OCI-LY7 (cell line): Measurements from ENCODE around the gene BDKRB1. TPM values are rescaled to one million over a fixed set of nuclear protein-coding genes. Genes with fewer than 3 reads are reported as not detected.

ENCODE experiments used
- BruUV-seq: library from RNA; stranded (reverse); fragments of 400-500 nt; replicated peaks from 2 replicates; lab custom pipeline; 2021; lab: Mats Ljungman, UMichigan
- CTCF ChIA-PET: fragments of 300-600 bp; sonication (Branson Sonifier 250); formaldehyde crosslinking; loops from one replicate; lab custom pipeline; 2022; ENCODE audit warnings: antibody characterized with exemption; ENCODE audit not compliant: unreplicated experiment; lab: Charles Lee
- POLR2A ChIA-PET: fragments of 300-600 bp; sonication (Branson Sonifier 250); formaldehyde crosslinking; loops from one replicate; lab custom pipeline; 2022; ENCODE audit warnings: antibody characterized with exemption; lab: Charles Lee
- DNase-seq: peaks from one replicate; pipeline ENCODE4 v3.0.0-alpha.2; 2015; ENCODE audit warnings: low spot score
- H2AFZ ChIP-seq: fragments of 200-600 bp; sonication (generic), shearing (Covaris generic); 2 replicates; pipeline ENCODE4 v1.6.1; 2014; ENCODE audit warnings: mild to moderate bottlenecking, antibody characterized with exemption, low read length, moderate library complexity
- H3K27ac ChIP-seq: fragments of 200-600 bp; sonication (generic); 2 replicates; pipeline ENCODE4 v1.5.1; 2014; ENCODE audit warnings: mixed run types, low read depth, mild to moderate bottlenecking, moderate library complexity, low read length, inconsistent platforms; ENCODE audit not compliant: poor library complexity, severe bottlenecking
- H3K36me3 ChIP-seq: fragments of 200-600 bp; sonication (generic); 2 replicates; pipeline ENCODE4 v1.6.1; 2014; ENCODE audit warnings: mild to moderate bottlenecking, antibody characterized with exemption, low read length, moderate library complexity, mixed read lengths; ENCODE audit not compliant: insufficient read depth
- H3K4me1 ChIP-seq: fragments of 200-600 bp; sonication (generic); 2 replicates; pipeline ENCODE4 v1.5.1; 2014; ENCODE audit warnings: mild to moderate bottlenecking, low read length; ENCODE audit not compliant: insufficient read depth, poor library complexity, severe bottlenecking
- H3K4me2 ChIP-seq: fragments of 200-600 bp; sonication (generic); 2 replicates; pipeline ENCODE4 v1.6.1; 2014; ENCODE audit warnings: mild to moderate bottlenecking, low read length
- H3K4me3 ChIP-seq: fragments of 200-600 bp; sonication (generic); 2 replicates; pipeline ENCODE4 v1.5.1; 2014; ENCODE audit warnings: mild to moderate bottlenecking, low read depth, low read length; ENCODE audit not compliant: poor library complexity, severe bottlenecking
- H3K79me2 ChIP-seq: fragments of 200-600 bp; sonication (generic); 2 replicates; pipeline ENCODE4 v1.6.1; 2016; ENCODE audit warnings: low read depth, mild to moderate bottlenecking, low read length, moderate library complexity, mixed read lengths; ENCODE audit not compliant: insufficient read depth
- H3K9me2 ChIP-seq: fragments of 200-600 bp; sonication (generic); 2 replicates; pipeline ENCODE4 v1.6.1; 2016; ENCODE audit warnings: mild to moderate bottlenecking, low read length, mixed read lengths; ENCODE audit not compliant: insufficient read depth
- H3K9me3 ChIP-seq: fragments of 200-600 bp; sonication (generic); 2 replicates; pipeline ENCODE4 v1.6.1; 2014; ENCODE audit warnings: mild to moderate bottlenecking, mixed run types, low read length, mixed read lengths
- H4K20me1 ChIP-seq: fragments of 200-600 bp; sonication (generic); 2 replicates; pipeline ENCODE4 v1.6.1; 2014; ENCODE audit warnings: mild to moderate bottlenecking, antibody characterized with exemption, low read length, moderate library complexity, mixed read lengths; ENCODE audit not compliant: insufficient read depth
- EZH2phosphoT487 ChIP-seq: fragments of 200-600 bp; sonication (generic); IDR thresholded peaks from 2 replicates; pipeline ENCODE4 v1.6.1; 2018; ENCODE audit warnings: low read depth, borderline replicate concordance, mild to moderate bottlenecking, mixed run types, antibody characterized with exemption, low read length, moderate library complexity, mixed read lengths
- intact Hi-C: fragments of 100-400 bp; cut with micrococcal nuclease; formaldehyde crosslinking; loops from one replicate; pipeline ENCODE4 v1.10.0; 2022; ENCODE audit not compliant: unreplicated experiment
- total RNA-seq, 2 experiments: library from RNA; depleted of rRNA in 1 of 2; stranded (reverse); fragments of >200 nt in 1 of 2; shearing (Covaris generic) in 1 of 2; gene quantifications; 2 replicates each; pipeline ENCODE4 v1.2.3, GENCODE V29; 2014 to 2022
- TF ChIP-seq, protein P1 (sequence below): fragments of 200-600 bp; sonication (generic); conservative IDR thresholded peaks from 2 replicates; pipeline ENCODE4 v1.5.1; 2014; ENCODE audit warnings: mild to moderate bottlenecking, antibody characterized with exemption, low read length, moderate library complexity, mixed read lengths

BDKRB1 gene
- total RNA-seq, 2 experiments from 2014 or later: not detected

DNA sequence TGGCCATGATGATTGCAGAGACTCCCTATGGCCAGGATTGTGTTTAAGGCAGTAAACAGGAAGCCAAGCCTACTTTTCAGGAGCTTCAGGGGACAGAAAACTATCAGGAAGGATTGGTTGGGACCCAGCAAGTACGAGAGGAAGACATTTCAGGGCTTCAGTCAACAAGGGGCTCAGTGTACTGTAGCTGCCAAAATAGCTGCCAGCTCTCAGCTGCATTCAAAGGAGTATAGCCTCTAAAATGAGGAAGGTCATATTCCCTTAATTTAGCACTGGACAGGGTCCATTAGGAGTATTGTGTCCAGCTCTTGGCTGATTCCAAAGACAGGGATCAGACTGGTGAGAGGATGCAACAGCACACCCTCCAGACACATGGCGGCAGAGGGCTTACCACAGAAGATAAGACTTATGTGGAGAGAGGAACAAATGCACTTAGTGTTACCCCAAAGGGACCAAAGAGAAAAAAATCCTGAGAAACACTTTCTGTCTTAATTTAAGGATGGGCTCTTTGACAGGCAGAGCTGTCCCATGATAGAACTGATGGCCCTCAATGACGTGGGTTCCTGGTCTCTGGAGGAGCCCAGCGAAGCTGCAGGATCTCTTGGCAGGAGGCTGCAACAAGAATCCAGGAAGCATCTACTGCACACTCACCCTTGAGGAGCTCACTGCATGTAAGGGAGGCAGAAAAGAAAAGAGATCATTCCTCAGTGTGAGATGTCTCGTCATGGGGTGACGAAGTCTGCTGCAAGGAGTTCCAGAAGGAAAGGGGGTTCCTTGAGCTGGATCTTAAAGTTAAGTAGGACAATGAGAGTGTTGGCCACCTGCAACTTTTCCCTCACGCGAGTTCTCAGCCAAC is 14.8 kb downstream of the BDKRB1 start:
- no peak overlapping the region for H3K4me3 ChIP-seq
- ChIA-PET CTCF (no interaction called here), POLR2A (no interaction called here)
- DNase-seq: no peak
- intact Hi-C loops: loop anchor here (10.0 kb wide), 1 partner anchor 706 kb away; no protein-coding TSS in a partner anchor
- no peaks in the 10 kb centered on the region for H3K9me3 ChIP-seq
- H3K4me2 ChIP-seq: no peak overlapping the region
- no peak overlapping the region for H2AFZ ChIP-seq
- H3K4me1 ChIP-seq: no peaks in the 10 kb centered on the region
- H3K9me2 ChIP-seq: no peaks in the 10 kb centered on the region
- TF ChIP-seq, protein P1, sequence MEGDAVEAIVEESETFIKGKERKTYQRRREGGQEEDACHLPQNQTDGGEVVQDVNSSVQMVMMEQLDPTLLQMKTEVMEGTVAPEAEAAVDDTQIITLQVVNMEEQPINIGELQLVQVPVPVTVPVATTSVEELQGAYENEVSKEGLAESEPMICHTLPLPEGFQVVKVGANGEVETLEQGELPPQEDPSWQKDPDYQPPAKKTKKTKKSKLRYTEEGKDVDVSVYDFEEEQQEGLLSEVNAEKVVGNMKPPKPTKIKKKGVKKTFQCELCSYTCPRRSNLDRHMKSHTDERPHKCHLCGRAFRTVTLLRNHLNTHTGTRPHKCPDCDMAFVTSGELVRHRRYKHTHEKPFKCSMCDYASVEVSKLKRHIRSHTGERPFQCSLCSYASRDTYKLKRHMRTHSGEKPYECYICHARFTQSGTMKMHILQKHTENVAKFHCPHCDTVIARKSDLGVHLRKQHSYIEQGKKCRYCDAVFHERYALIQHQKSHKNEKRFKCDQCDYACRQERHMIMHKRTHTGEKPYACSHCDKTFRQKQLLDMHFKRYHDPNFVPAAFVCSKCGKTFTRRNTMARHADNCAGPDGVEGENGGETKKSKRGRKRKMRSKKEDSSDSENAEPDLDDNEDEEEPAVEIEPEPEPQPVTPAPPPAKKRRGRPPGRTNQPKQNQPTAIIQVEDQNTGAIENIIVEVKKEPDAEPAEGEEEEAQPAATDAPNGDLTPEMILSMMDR: no peak
- TF ChIP-seq EZH2phosphoT487: no peak
- no peaks in the 10 kb centered on the region for H3K79me2 ChIP-seq
- no peaks in the 10 kb centered on the region for H4K20me1 ChIP-seq
- no peaks in the 10 kb centered on the region for H3K36me3 ChIP-seq
- no peak overlapping the region for H3K27ac ChIP-seq
- BruUV-seq: no TSS peak

DNA sequence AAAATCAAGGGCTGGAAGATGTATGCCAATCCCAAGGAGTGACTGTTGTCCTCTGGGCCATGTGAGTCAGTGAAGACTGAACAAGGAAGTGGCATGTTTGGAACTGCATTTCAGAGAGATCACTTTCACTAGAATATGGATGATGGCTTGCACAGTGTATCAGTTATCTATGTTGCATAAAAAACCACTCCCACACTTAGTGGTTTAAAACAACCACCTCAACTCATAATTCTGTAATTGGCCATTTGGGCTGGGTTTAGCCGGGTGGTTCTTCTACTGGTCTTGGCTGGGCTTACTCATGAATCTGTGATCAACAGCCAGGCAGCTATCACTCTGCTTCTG is 15.4 kb downstream of the BDKRB1 start:
- DNase-seq: no peak
- no peak overlapping the region for H2AFZ ChIP-seq
- ChIA-PET POLR2A (no interaction called here), CTCF (no interaction called here)
- TF ChIP-seq EZH2phosphoT487: no peak
- TF ChIP-seq, protein P1: no peak
- no peaks in the 10 kb centered on the region for H4K20me1 ChIP-seq
- H3K4me2 ChIP-seq: no peak overlapping the region
- no peak overlapping the region for H3K4me3 ChIP-seq
- BruUV-seq: no TSS peak
- H3K36me3 ChIP-seq: no peaks in the 10 kb centered on the region
- no peaks in the 10 kb centered on the region for H3K4me1 ChIP-seq
- intact Hi-C loops: loop anchor here (10.0 kb wide), 1 partner anchor 707 kb away; no protein-coding TSS in a partner anchor
- no peaks in the 10 kb centered on the region for H3K9me2 ChIP-seq
- H3K79me2 ChIP-seq: no peaks in the 10 kb centered on the region
- H3K9me3 ChIP-seq: no peaks in the 10 kb centered on the region
- no peak overlapping the region for H3K27ac ChIP-seq
